Measurements from ENCODE around the gene GPRC5C. TPM values are rescaled to one million over a fixed set of nuclear protein-coding genes. Genes with fewer than 3 reads are reported as not detected.

Gene GPRC5C
- total and polyA plus RNA-seq, 2 donors (not counting 3 experiments of a cell fraction or from before 2014, with no cell fraction given): not detected

GRCh38 chr17:74387365-74388218 lies 44.3 kb upstream of the GPRC5C start:
- H4K20me1 ChIP-seq (replicated peaks; ENCODE audit: control insufficient read depth, extremely low read depth, insufficient read depth, low read length): no peaks in the 10 kb centered on the region
- TF ChIP-seq MYC (IDR thresholded peaks at IDR 0.05; ENCODE audit: low read depth, low read length): no peak
- no peak for TF ChIP-seq CTCF (IDR thresholded peaks at IDR 0.05; ENCODE audit: extremely low read depth in 1 of 2, insufficient read depth in 1 of 2, low read depth in 1 of 2, low read length in 2 of 2)
- intact Hi-C loops (cut with micrococcal nuclease): no loop called here
- ChIA-PET CTCF (interaction anchor here (2.3 kb wide), 1 partner anchor 8 kb away, joined by 10 read pairs; no protein-coding TSS in a partner anchor), POLR2A (no interaction called here)
- H3K4me1 ChIP-seq (ENCODE audit: control insufficient read depth, extremely low read depth, insufficient read depth, low read length): no peaks in the 10 kb centered on the region
- H3K9ac ChIP-seq (replicated peaks; ENCODE audit: extremely low read depth, insufficient read depth, low read length): no peak overlapping the region
- no peak overlapping the region for H2AFZ ChIP-seq (ENCODE audit: low read depth, low read length)
- H3K4me3 ChIP-seq (replicated peaks in 1 of 3; ENCODE audit: insufficient read depth in 1 of 3, low read depth in 1 of 3, low read length in 3 of 3): no peak overlapping the region
- H3K79me2 ChIP-seq (ENCODE audit: control insufficient read depth, insufficient read depth, low read length): no peaks in the 10 kb centered on the region
- H3K4me2 ChIP-seq (ENCODE audit: insufficient read depth, low read length): no peak overlapping the region
- no peaks in the 10 kb centered on the region for H3K27me3 ChIP-seq (ENCODE audit: control insufficient read depth in 2 of 2, insufficient read depth in 2 of 2, low read length in 2 of 2)
- dilution Hi-C loops (cut with MboI; ENCODE audit: extremely low pct_ligation_motif_present, low sequenced_read_pairs): no loop called here
- FAIRE-seq (no peak), DNase-seq (ENCODE audit: low read depth, low spot score) (no peak)
- no peak overlapping the region for H3K27ac ChIP-seq (ENCODE audit: insufficient read depth, low read depth, low read length)
- no peaks in the 10 kb centered on the region for H3K36me3 ChIP-seq (ENCODE audit: control insufficient read depth in 2 of 2, extremely low read depth in 1 of 2, insufficient read depth in 2 of 2, low read length in 2 of 2)
- BruUV-seq (replicated peaks): no TSS peak
- no peaks in the 10 kb centered on the region for H3K9me3 ChIP-seq (replicated peaks; ENCODE audit: control insufficient read depth, insufficient read depth, low read length)
- H3K9me1 ChIP-seq (replicated peaks; ENCODE audit: control insufficient read depth, extremely low read depth, insufficient read depth, low read length): no peaks in the 10 kb centered on the region

- Histone ChIP-seq H3K79me2 (ENCODE audit: control insufficient read depth, insufficient read depth, low read length) (no peaks in the 10 kb centered on the region), H3K27me3 (ENCODE audit: control insufficient read depth in 2 of 2, insufficient read depth in 2 of 2, low read length in 2 of 2) (no peaks in the 10 kb centered on the region), H3K9ac (replicated peaks; ENCODE audit: extremely low read depth, insufficient read depth, low read length) (no peak overlapping the region), H3K4me3 (replicated peaks in 1 of 3; ENCODE audit: insufficient read depth in 1 of 3, low read depth in 1 of 3, low read length in 3 of 3) (no peak overlapping the region), H3K4me1 (ENCODE audit: control insufficient read depth, extremely low read depth, insufficient read depth, low read length) (no peaks in the 10 kb centered on the region), H2AFZ (ENCODE audit: low read depth, low read length) (no peak overlapping the region), H3K27ac (ENCODE audit: insufficient read depth, low read depth, low read length) (no peak overlapping the region), H3K9me3 (replicated peaks; ENCODE audit: control insufficient read depth, insufficient read depth, low read length) (no peaks in the 10 kb centered on the region), H3K36me3 (ENCODE audit: control insufficient read depth in 2 of 2, extremely low read depth in 1 of 2, insufficient read depth in 2 of 2, low read length in 2 of 2) (no peaks in the 10 kb centered on the region), H3K9me1 (replicated peaks; ENCODE audit: control insufficient read depth, extremely low read depth, insufficient read depth, low read length) (no peaks in the 10 kb centered on the region), H4K20me1 (replicated peaks; ENCODE audit: control insufficient read depth, extremely low read depth, insufficient read depth, low read length) (no peaks in the 10 kb centered on the region), H3K4me2 (ENCODE audit: insufficient read depth, low read length) (no peak overlapping the region)
- ChIA-PET CTCF (interaction anchor here (0.7 to 2.3 kb wide), 2 partner anchors 10 to 21 kb away, joined by 3 to 10 read pairs; no protein-coding TSS in a partner anchor), POLR2A (no interaction called here)
- FAIRE-seq: no peak
- DNase-seq (ENCODE audit: low read depth, low spot score): no peak
- TF ChIP-seq CTCF (IDR thresholded peaks at IDR 0.05; ENCODE audit: extremely low read depth in 1 of 2, insufficient read depth in 1 of 2, low read depth in 1 of 2, low read length in 2 of 2) (no peak), MYC (IDR thresholded peaks at IDR 0.05; ENCODE audit: low read depth, low read length) (no peak), GATA2 (IDR thresholded peaks at IDR 0.05; ENCODE audit: insufficient read depth, insufficient read length, low read depth, low read length) (no peak), JUN (IDR thresholded peaks at IDR 0.05; ENCODE audit: borderline replicate concordance, insufficient read depth, insufficient read length, low read depth) (no peak), FOS (IDR thresholded peaks at IDR 0.05; ENCODE audit: borderline replicate concordance, insufficient read depth, low read length) (no peak), EZH2 (IDR thresholded peaks at IDR 0.05; ENCODE audit: borderline replicate concordance, low read depth, low read length, severe bottlenecking) (no peak), POLR2A (IDR thresholded peaks at IDR 0.05; ENCODE audit: low read depth, low read length) (no peak), POLR2AphosphoS5 (IDR thresholded peaks at IDR 0.05; ENCODE audit: insufficient read depth, low read depth, low read length) (no peak), MAX (IDR thresholded peaks at IDR 0.05; ENCODE audit: insufficient read depth, insufficient read length) (no peak)
- intact Hi-C loops (cut with micrococcal nuclease) (no loop called here), dilution Hi-C loops (cut with MboI; ENCODE audit: extremely low pct_ligation_motif_present, low sequenced_read_pairs) (no loop called here)
- BruUV-seq (replicated peaks): no TSS peak
Observed at GRCh38 chr17:74389084-74389753, 42.7 kb upstream of the GPRC5C start.
